ENCODE measurements around the gene TTYH1.

The TTYH1 gene

DNA sequence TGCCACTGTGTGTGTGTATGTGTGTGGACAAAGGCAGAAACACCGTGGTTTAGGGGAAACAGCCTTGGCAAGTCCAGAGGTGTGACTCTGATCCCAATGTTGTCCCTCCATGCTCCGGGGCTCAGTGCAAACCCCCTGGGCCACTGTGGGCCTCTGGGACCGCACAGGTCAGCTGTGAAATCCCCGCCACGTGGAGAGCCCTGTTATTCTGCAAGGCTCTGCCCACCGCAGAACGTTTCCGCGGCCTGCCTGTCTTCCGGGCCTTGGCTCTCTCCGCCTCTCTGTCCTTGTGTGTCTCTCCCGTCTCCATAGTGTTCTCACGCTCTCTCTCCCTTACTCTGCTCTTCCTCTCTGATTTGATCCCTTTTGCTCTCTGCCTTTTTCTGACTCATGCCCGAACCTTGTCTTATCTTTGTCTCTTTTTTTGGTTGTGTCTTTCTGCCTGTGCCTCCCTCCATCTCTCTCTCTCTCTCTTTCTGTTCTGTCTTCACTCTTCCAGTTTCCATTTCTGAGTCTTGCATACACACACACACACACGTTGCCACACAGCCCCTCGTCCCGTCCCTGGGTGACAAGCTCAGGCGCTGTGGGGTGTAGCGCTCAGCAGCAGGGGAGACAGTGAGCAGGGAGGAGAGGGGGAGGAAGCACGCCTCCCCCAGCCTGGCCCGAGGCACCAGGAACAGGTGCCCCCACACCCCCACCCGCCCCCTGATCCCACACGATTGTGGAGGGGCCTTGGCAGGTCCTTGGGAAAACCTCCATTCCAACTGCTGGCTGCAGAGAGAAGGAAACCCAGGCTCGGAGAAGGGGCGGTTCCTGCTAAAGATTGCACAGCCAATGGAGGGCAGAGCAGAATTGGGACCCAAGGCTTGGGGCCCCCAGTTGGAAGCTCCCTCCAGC lies 3.0 kb downstream of the TTYH1 start:
- CTCF ChIA-PET: interaction anchor here (0.6 kb wide), 1 partner anchor 249 kb away, joined by 4 read pairs; no protein-coding TSS in a partner anchor
- no peak for DNase-seq (ENCODE audit: extremely low spot score)
- POLR2A ChIA-PET: no interaction called here
- TF ChIP-seq FOXK2 (IDR thresholded peaks at IDR 0.05) (no peak), LEF1 (IDR thresholded peaks at IDR 0.05; ENCODE audit: borderline replicate concordance) (no peak), ELF4 (IDR thresholded peaks at IDR 0.05) (no peak), FOXA1 (IDR thresholded peaks at IDR 0.05) (no peak), CTBP1 (IDR thresholded peaks at IDR 0.05; ENCODE audit: borderline replicate concordance) (no peak), HDGF (IDR thresholded peaks at IDR 0.05; ENCODE audit: borderline replicate concordance) (no peak), SUZ12 (IDR thresholded peaks at IDR 0.05) (no peak), ZNF384 (IDR thresholded peaks at IDR 0.05) (no peak), TARDBP (IDR thresholded peaks at IDR 0.05) (no peak), L3MBTL2 (conservative IDR thresholded peaks at IDR 0.05) (no peak), BHLHE40 (IDR thresholded peaks at IDR 0.05; ENCODE audit: borderline replicate concordance) (no peak), ARNT (IDR thresholded peaks at IDR 0.05) (no peak)

DNA sequence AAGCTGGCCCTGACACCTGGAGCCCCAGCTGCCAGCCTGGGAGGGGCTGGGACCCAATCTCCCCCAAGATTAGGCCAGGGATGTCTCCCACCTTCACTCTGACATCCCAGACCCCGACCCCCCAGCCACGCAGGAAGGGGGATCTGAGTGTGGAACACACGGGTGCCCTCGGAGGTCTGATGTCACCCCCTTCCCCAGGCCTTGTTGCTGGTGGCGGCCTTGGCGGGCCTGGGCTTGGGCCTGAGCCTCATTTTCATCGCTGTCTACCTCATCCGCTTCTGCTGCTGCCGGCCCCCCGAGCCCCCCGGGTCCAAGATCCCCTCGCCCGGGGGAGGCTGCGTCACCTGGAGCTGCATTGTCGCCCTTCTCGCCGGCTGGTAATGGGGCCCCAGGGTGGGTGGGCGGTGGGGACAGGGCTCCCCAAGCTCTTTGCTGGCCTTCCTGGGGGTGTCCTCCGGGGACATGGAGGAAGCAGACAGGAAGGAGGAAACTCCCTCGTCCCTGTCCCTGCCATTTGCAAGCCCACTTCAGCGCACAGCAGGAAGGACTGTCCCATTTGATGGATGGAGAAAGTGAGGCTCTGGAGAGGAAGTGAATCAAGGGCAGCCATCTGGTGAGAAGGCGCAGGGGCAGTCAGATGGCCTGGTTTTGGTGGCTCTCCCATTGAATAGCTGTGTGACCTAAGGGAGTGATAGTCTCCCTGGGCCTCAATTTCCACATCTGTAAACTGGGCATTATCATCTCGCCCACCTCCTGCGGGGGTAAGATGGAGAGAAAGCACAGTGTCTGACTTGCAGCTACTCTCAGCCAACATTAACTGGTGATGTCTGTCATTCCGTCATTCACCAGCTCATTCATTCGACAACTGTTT lies 3.9 kb downstream of the TTYH1 start:
- no peak for DNase-seq (ENCODE audit: extremely low spot score)
- TF ChIP-seq SUZ12 (IDR thresholded peaks at IDR 0.05): no peak
- TF ChIP-seq FOXK2 (IDR thresholded peaks at IDR 0.05): no peak
- no peak for TF ChIP-seq FOXM1 (IDR thresholded peaks at IDR 0.05; ENCODE audit: borderline replicate concordance)
- TF ChIP-seq FOXA1 (IDR thresholded peaks at IDR 0.05): no peak
- no peak for TF ChIP-seq ZNF384 (IDR thresholded peaks at IDR 0.05)
- TF ChIP-seq BHLHE40 (IDR thresholded peaks at IDR 0.05; ENCODE audit: borderline replicate concordance): no peak
- no peak for TF ChIP-seq SP1 (IDR thresholded peaks at IDR 0.05)
- TF ChIP-seq, protein P1, sequence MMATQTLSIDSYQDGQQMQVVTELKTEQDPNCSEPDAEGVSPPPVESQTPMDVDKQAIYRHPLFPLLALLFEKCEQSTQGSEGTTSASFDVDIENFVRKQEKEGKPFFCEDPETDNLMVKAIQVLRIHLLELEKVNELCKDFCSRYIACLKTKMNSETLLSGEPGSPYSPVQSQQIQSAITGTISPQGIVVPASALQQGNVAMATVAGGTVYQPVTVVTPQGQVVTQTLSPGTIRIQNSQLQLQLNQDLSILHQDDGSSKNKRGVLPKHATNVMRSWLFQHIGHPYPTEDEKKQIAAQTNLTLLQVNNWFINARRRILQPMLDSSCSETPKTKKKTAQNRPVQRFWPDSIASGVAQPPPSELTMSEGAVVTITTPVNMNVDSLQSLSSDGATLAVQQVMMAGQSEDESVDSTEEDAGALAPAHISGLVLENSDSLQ (IDR thresholded peaks at IDR 0.05): no peak
- no peak for TF ChIP-seq CTBP1 (IDR thresholded peaks at IDR 0.05; ENCODE audit: borderline replicate concordance)
- TF ChIP-seq NFRKB (IDR thresholded peaks at IDR 0.05): no peak
- no peak for TF ChIP-seq L3MBTL2 (conservative IDR thresholded peaks at IDR 0.05)
- TF ChIP-seq HDGF (IDR thresholded peaks at IDR 0.05; ENCODE audit: borderline replicate concordance): no peak
- no peak for TF ChIP-seq LEF1 (IDR thresholded peaks at IDR 0.05; ENCODE audit: borderline replicate concordance)
- no peak for TF ChIP-seq ARNT (IDR thresholded peaks at IDR 0.05)
- ChIA-PET CTCF (no interaction called here), POLR2A (interaction anchor here (1.0 kb wide), 1 partner anchor 10 kb away, joined by 3 read pairs; no protein-coding TSS in a partner anchor)

DNA sequence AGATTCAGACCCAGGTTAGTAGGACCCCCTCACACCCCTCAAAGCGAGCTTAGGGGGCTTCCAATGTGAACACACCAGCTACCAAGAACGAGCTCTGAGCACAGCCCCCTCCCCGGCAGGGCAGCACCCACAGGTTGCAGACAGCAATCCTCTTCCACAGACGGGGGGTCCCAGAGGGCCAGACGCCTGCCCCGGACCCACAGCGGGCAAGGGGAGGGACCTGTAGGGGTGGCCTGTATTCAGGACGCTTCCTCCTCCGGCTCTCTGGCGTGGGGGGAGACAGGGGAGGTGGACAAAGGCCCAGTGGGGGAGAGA lies 4.8 kb downstream of the TTYH1 start:
- ChIA-PET CTCF (no interaction called here), POLR2A (interaction anchor here (1.0 kb wide), 1 partner anchor 9 kb away, joined by 3 read pairs; no protein-coding TSS in a partner anchor)
- DNase-seq (ENCODE audit: extremely low spot score): no peak
- TF ChIP-seq LEF1 (IDR thresholded peaks at IDR 0.05; ENCODE audit: borderline replicate concordance) (no peak), CTBP1 (IDR thresholded peaks at IDR 0.05; ENCODE audit: borderline replicate concordance) (no peak), TARDBP (IDR thresholded peaks at IDR 0.05) (no peak), ZNF384 (IDR thresholded peaks at IDR 0.05) (no peak), FOXM1 (IDR thresholded peaks at IDR 0.05; ENCODE audit: borderline replicate concordance) (no peak), BHLHE40 (IDR thresholded peaks at IDR 0.05; ENCODE audit: borderline replicate concordance) (no peak), SP1 (IDR thresholded peaks at IDR 0.05) (no peak), FOXK2 (IDR thresholded peaks at IDR 0.05) (no peak), NFRKB (IDR thresholded peaks at IDR 0.05) (no peak), ARNT (IDR thresholded peaks at IDR 0.05) (no peak)

DNA sequence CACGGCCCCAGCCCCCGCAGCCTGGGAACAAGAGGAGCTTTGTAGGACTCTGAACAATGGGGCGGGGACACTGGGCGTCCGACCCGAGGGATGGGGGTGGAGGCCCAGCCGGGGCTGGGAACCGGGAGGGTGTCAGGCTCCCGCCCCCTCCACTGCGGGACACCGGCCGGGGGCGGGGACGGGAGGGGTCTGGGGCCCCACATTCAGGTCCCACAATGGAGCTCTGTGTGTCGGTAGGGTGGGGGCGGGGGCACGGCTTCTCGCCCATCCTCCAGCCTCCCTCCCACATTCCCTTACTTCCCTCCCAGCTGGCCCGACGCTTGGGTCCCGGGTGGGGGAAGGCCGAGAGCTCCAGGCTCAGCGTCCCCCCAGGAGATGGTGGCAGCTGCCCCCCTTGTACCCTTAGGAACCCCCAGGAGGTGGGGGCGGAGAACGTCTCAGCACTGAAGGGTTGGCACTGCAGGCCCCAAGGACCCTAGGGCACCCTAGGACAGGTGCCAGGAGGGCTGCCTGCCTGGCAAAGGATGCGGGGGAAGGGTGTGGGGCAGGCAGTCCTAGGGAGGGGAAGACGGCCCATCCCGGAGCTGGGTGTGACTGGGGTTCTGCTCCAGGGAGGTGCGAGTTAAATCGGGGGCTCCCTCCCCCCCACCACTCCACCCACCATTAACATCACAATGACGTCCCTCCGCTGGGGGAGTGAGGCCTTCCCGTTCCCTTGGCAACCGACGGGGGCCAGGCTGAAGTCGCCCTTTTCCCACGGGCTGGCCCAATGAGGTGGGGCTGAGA lies 5.3 kb downstream of the TTYH1 start:
- ChIA-PET CTCF (no interaction called here), POLR2A (interaction anchor here (0.9 to 1.0 kb wide), 2 partner anchors 8 to 28 kb away, joined by 3 read pairs; no protein-coding TSS in a partner anchor)
- TF ChIP-seq, protein P1 (IDR thresholded peaks at IDR 0.05): no peak
- TF ChIP-seq HDGF (IDR thresholded peaks at IDR 0.05; ENCODE audit: borderline replicate concordance) (no peak), ELF4 (IDR thresholded peaks at IDR 0.05) (no peak), LEF1 (IDR thresholded peaks at IDR 0.05; ENCODE audit: borderline replicate concordance) (no peak), BHLHE40 (IDR thresholded peaks at IDR 0.05; ENCODE audit: borderline replicate concordance) (no peak), FOXA1 (IDR thresholded peaks at IDR 0.05) (no peak), CTBP1 (IDR thresholded peaks at IDR 0.05; ENCODE audit: borderline replicate concordance) (no peak), ARNT (IDR thresholded peaks at IDR 0.05) (no peak), NFRKB (IDR thresholded peaks at IDR 0.05) (no peak), SP1 (IDR thresholded peaks at IDR 0.05) (no peak), FOXK2 (IDR thresholded peaks at IDR 0.05) (no peak), L3MBTL2 (conservative IDR thresholded peaks at IDR 0.05) (no peak), FOXM1 (IDR thresholded peaks at IDR 0.05; ENCODE audit: borderline replicate concordance) (no peak), ZNF384 (IDR thresholded peaks at IDR 0.05) (no peak), SUZ12 (IDR thresholded peaks at IDR 0.05) (no peak), TARDBP (IDR thresholded peaks at IDR 0.05) (no peak)
- DNase-seq (ENCODE audit: extremely low spot score): no peak

DNA sequence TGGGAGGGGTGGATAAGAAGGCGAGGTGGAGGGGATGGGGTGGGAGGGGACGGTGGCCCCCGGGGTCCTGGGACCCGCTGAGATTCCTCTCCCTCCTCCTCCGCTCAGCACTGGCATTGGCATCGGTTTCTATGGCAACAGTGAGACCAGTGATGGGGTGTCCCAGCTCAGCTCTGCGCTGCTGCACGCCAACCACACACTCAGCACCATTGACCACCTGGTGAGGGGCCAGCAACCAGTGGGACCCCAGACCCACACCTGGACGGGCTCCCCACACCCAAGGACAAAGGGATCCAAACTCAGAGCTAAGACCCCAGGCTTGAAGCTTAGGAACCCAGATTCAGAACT lies 5.9 kb downstream of the TTYH1 start:
- TF ChIP-seq NFRKB (IDR thresholded peaks at IDR 0.05): no peak
- no peak for TF ChIP-seq ELF4 (IDR thresholded peaks at IDR 0.05)
- no peak for TF ChIP-seq FOXK2 (IDR thresholded peaks at IDR 0.05)
- TF ChIP-seq FOXM1 (IDR thresholded peaks at IDR 0.05; ENCODE audit: borderline replicate concordance): no peak
- no peak for TF ChIP-seq L3MBTL2 (conservative IDR thresholded peaks at IDR 0.05)
- TF ChIP-seq SUZ12 (IDR thresholded peaks at IDR 0.05): no peak
- TF ChIP-seq, protein P1 (IDR thresholded peaks at IDR 0.05): no peak
- TF ChIP-seq CTBP1 (IDR thresholded peaks at IDR 0.05; ENCODE audit: borderline replicate concordance): no peak
- no peak for TF ChIP-seq HDGF (IDR thresholded peaks at IDR 0.05; ENCODE audit: borderline replicate concordance)
- no peak for TF ChIP-seq SP1 (IDR thresholded peaks at IDR 0.05)
- no peak for TF ChIP-seq FOXA1 (IDR thresholded peaks at IDR 0.05)
- TF ChIP-seq TARDBP (IDR thresholded peaks at IDR 0.05): no peak
- no peak for TF ChIP-seq BHLHE40 (IDR thresholded peaks at IDR 0.05; ENCODE audit: borderline replicate concordance)
- no peak for TF ChIP-seq ZNF384 (IDR thresholded peaks at IDR 0.05)
- no peak for TF ChIP-seq LEF1 (IDR thresholded peaks at IDR 0.05; ENCODE audit: borderline replicate concordance)
- no peak for TF ChIP-seq ARNT (IDR thresholded peaks at IDR 0.05)
- ChIA-PET CTCF (no interaction called here), POLR2A (interaction anchor here (0.9 kb wide), 1 partner anchor 28 kb away, joined by 3 read pairs; no protein-coding TSS in a partner anchor)
- DNase-seq (ENCODE audit: extremely low spot score): no peak

Data from HEK293T (cell line).